ENCODE data around the gene COBL. TPM values are rescaled to one million over a fixed set of nuclear protein-coding genes. Genes with fewer than 3 reads are reported as not detected.

COBL gene
- total RNA-seq, 2 experiments from 2014 or later: not detected

- DNase-seq: no peak
- intact Hi-C loops (cut with micrococcal nuclease): loop anchor here (2.0 kb wide), 1 partner anchor 81 kb away; no protein-coding TSS in a partner anchor
- Mint-ChIP-seq H3K27ac (no peak overlapping the region), H3K27me3 (no peaks in the 10 kb centered on the region), H3K36me3 (no peaks in the 10 kb centered on the region), H3K4me1 (ENCODE audit: low read depth) (no peaks in the 10 kb centered on the region), H3K4me3 (no peak overlapping the region), H3K9me3 (no peaks in the 10 kb centered on the region)
- CTCF ChIA-PET: interaction anchor here (1.0 to 1.8 kb wide), 5 partner anchors 17 to 103 kb away, joined by 3 to 12 read pairs (median 5); no protein-coding TSS in a partner anchor
- POLR2A ChIA-PET: no interaction called here
Observed at GRCh38 chr7:51059504-51060142, 257.0 kb downstream of the COBL start.

DNA sequence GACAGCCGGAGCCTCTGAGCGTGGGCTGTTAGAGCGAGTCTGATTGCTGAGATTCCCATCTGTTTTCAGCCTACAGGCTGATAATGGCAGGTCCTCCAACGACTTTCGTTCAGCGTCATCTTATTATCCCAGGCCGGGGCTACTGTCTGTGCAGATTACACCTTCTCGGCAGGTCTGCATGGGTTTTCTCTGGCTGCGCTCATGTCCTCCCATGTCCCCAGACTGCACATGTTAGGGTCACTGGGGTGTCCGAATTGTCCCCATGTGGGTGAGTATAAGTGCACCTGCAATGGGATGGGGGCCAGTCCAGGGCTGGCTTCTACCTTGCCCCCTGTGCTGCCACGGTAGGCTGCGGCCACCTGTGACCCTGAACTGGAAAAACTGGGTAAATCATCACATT, 257.8 kb downstream of the COBL start:
- DNase-seq: no peak
- no peaks in the 10 kb centered on the region for H3K4me1 Mint-ChIP-seq (ENCODE audit: low read depth)
- intact Hi-C loops (cut with micrococcal nuclease): no loop called here
- H3K4me3 Mint-ChIP-seq: no peak overlapping the region
- H3K27ac Mint-ChIP-seq: no peak overlapping the region
- peaks cover 4% of the 10 kb centered on the region for H3K27me3 Mint-ChIP-seq
- H3K9me3 Mint-ChIP-seq: no peaks in the 10 kb centered on the region
- ChIA-PET POLR2A (no interaction called here), CTCF (interaction anchor here (1.4 to 1.5 kb wide), 2 partner anchors 82 to 102 kb away, joined by 4 to 12 read pairs; no protein-coding TSS in a partner anchor)
- no peaks in the 10 kb centered on the region for H3K36me3 Mint-ChIP-seq

DNA sequence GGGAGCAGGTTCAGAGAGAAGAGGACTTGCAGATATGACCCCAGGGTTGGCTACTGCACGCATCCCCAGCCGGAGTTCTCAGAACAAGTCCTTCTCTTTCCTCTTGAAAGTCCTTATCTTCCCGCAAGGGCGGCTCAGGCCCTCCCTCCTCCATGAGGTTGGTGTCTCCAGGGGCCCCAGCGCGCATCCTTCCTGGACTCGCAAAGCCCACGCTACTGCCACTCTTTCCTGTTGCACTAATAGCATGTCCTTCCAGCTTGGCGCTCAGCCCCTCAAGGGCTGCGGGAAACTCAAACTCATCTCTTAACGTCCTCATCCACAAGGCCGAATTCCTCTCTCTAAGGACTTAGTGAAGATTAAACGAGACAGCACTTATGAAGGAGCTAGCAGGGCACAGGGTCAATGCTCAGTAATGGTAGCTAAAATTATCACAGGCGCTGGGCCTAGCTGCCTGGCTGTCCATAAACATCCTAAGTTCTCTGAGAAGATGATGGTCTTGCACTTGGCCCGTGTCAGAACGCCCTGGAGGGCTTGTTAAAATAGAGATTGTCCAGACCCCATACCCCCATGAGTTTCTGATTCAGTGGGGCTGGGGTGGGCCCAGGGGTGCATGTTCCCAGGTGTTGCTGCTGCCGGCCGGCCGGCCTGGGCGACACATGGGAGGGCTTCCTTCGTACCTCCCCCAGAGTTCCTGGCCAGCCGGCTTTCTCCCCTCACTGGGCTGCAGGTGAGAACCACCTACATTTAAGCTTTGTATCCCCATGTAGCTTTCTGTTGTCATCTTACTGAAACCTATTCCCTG, 261.4 kb downstream of the COBL start:
- ChIA-PET POLR2A (no interaction called here), CTCF (no interaction called here)
- H3K36me3 Mint-ChIP-seq: no peaks in the 10 kb centered on the region
- H3K4me3 Mint-ChIP-seq: no peak overlapping the region
- DNase-seq: no peak
- no peak overlapping the region for H3K27ac Mint-ChIP-seq
- no peaks in the 10 kb centered on the region for H3K4me1 Mint-ChIP-seq (ENCODE audit: low read depth)
- no peaks in the 10 kb centered on the region for H3K9me3 Mint-ChIP-seq
- intact Hi-C loops (cut with micrococcal nuclease): no loop called here
- H3K27me3 Mint-ChIP-seq: peaks cover 5% of the 10 kb centered on the region

GRCh38 chr7:51054231-51054630, 262.4 kb downstream of the COBL start:
- Mint-ChIP-seq H3K9me3 (no peaks in the 10 kb centered on the region), H3K36me3 (no peaks in the 10 kb centered on the region), H3K27me3 (peaks cover 5% of the 10 kb centered on the region), H3K4me3 (no peak overlapping the region), H3K27ac (no peak overlapping the region), H3K4me1 (ENCODE audit: low read depth) (no peaks in the 10 kb centered on the region)
- ChIA-PET CTCF (interaction anchor here (2.2 kb wide), 1 partner anchor 108 kb away, joined by 5 read pairs; no protein-coding TSS in a partner anchor), POLR2A (no interaction called here)
- intact Hi-C loops (cut with micrococcal nuclease): no loop called here
- DNase-seq: no peak

DNA sequence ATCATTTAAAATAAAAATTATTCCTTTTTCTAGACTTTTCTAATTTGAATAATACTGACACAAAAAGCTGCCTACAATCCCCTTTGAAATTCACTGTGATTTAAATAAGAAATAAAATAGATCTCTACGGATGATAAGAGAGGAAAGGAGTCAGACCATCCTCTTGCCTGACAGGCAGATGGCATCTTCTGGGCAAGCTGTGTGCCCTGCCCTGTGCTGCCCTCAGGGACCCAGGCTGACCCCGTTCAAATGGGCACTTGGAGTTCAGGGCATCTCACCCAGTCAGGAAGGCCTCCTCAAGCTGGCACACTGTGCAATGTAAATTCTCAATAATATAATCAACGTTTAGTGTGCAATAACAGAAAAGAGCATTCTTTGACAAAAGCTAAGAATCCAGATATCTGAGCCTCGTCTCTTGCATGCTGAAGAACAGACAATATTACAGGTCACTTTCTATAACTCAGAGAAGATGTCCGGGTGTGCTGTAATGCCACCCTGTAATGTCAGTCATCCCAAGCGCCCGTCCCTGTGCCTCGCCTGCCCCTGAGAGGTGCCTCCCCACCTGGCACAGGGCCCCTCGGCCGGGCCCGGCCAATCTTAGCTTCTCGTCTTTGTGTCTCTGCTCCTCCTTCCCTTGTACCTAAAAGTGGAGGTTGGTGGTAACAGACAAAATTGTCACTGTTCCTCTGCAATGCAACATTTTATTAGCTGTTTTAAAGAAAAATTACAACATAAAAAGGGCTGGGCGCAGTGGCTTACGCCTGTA, 263.3 kb downstream of the COBL start:
- intact Hi-C loops (cut with micrococcal nuclease): no loop called here
- DNase-seq: no peak
- ChIA-PET CTCF (interaction anchor here (0.9 to 2.2 kb wide), 3 partner anchors 15 to 109 kb away, joined by 3 to 5 read pairs (median 3); no protein-coding TSS in a partner anchor), POLR2A (no interaction called here)
- Mint-ChIP-seq H3K4me3 (no peak overlapping the region), H3K4me1 (ENCODE audit: low read depth) (no peaks in the 10 kb centered on the region), H3K9me3 (no peaks in the 10 kb centered on the region), H3K27ac (no peak overlapping the region), H3K36me3 (no peaks in the 10 kb centered on the region), H3K27me3 (peaks cover 5% of the 10 kb centered on the region)

DNA sequence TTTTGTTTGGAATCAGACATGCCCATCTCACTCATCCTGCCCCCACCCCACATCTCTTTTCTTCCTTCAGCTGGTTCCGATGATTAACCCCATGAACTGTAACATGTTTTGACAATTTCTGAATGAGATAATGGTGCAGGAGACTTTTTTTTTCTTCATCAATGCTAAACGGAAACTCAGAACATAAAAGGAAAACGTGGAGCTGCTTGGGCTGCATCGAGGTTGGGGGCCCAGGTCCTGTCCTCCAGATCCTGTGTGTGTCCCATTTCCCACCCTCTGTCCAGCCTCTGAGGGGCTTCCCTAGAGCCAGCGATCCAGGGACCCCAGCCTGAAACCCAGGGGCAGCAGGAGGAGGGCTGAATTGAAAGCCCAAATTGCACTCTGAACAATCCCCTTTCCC, 270.1 kb downstream of the COBL start:
- Mint-ChIP-seq H3K9me3 (no peaks in the 10 kb centered on the region), H3K4me3 (no peak overlapping the region), H3K27ac (no peak overlapping the region), H3K36me3 (no peaks in the 10 kb centered on the region), H3K27me3 (peaks cover 1% of the 10 kb centered on the region), H3K4me1 (ENCODE audit: low read depth) (no peaks in the 10 kb centered on the region)
- CTCF ChIA-PET: interaction anchor here (0.6 kb wide), 1 partner anchor 17 kb away, joined by 3 read pairs; no protein-coding TSS in a partner anchor
- intact Hi-C loops (cut with micrococcal nuclease): no loop called here
- POLR2A ChIA-PET: no interaction called here
- DNase-seq: no peak

DNA sequence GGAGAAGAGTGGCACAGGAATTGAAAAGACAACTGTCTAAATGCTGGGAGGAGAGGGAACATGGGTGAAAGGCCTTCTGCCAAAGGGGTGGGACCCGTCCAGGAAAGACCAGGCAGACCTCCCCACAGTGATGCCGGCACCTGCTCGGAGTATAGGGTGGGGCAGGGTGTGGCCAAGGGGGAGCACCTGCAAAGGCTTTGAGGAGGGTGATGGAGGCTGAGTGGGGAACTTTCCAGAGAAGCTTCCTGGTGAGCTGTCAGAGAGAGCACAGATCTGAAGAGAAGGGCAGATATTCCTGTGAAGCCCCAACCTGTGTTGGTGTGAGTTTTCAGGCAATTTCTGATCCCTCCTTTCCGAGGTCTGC, 270.5 kb downstream of the COBL start:
- Mint-ChIP-seq H3K36me3 (no peaks in the 10 kb centered on the region), H3K4me3 (no peak overlapping the region), H3K27me3 (no peaks in the 10 kb centered on the region), H3K27ac (no peak overlapping the region), H3K9me3 (no peaks in the 10 kb centered on the region), H3K4me1 (ENCODE audit: low read depth) (no peaks in the 10 kb centered on the region)
- DNase-seq: no peak
- CTCF ChIA-PET: interaction anchor here (0.6 kb wide), 1 partner anchor 18 kb away, joined by 3 read pairs; no protein-coding TSS in a partner anchor
- intact Hi-C loops (cut with micrococcal nuclease): no loop called here
- POLR2A ChIA-PET: no interaction called here

DNA sequence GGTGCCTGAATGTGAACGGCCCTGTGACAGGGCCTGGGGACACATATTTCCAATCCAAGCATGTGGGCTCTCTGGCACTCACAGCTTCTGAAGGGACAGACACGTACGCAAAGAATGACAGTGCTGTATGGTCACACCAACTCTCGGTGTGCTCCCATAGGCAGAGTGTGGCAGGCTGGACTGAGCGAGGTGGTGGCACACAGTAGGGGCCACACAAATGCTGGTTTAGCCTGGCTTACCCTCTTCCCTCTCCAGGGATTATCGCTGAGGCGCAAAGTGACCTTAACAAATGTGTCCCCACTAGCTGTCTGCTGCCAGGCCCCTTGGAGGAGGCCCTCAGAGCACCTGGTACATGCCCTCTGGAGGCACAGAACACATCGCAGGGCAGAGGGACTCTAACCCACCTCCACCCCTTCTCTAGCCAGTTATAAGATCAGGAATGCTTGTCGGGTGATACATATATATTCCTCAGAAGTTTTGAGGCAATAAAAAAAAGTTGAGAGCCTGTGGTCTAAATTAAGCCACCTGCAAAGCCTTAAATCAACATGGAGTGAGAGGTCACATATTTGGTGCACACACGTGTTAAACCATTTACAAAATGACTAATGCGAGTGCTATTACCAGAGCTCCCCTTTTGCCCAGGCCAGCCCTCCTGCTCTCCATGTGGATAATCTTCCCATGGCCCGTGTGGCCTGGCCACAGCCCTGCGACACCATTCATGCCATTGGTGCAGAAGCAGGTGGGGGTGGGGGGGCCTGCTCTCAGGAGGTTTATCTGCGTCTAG, 271.1 kb downstream of the COBL start:
- no peaks in the 10 kb centered on the region for H3K36me3 Mint-ChIP-seq
- H3K4me3 Mint-ChIP-seq: no peak overlapping the region
- no peak for DNase-seq
- intact Hi-C loops (cut with micrococcal nuclease): no loop called here
- no peaks in the 10 kb centered on the region for H3K4me1 Mint-ChIP-seq (ENCODE audit: low read depth)
- H3K9me3 Mint-ChIP-seq: no peaks in the 10 kb centered on the region
- H3K27ac Mint-ChIP-seq: no peak overlapping the region
- ChIA-PET POLR2A (no interaction called here), CTCF (no interaction called here)
- no peaks in the 10 kb centered on the region for H3K27me3 Mint-ChIP-seq

GRCh38 chr7:51043461-51043860, 273.1 kb downstream of the COBL start:
- intact Hi-C loops (cut with micrococcal nuclease): no loop called here
- no peaks in the 10 kb centered on the region for H3K27me3 Mint-ChIP-seq
- CTCF ChIA-PET: no interaction called here
- H3K4me3 Mint-ChIP-seq: no peak overlapping the region
- POLR2A ChIA-PET: no interaction called here
- H3K9me3 Mint-ChIP-seq: no peaks in the 10 kb centered on the region
- H3K4me1 Mint-ChIP-seq (ENCODE audit: low read depth): no peaks in the 10 kb centered on the region
- H3K27ac Mint-ChIP-seq: no peak overlapping the region
- no peak for DNase-seq
- H3K36me3 Mint-ChIP-seq: no peaks in the 10 kb centered on the region

- Mint-ChIP-seq H3K27ac (no peak overlapping the region), H3K4me1 (ENCODE audit: low read depth) (no peaks in the 10 kb centered on the region)
- POLR2A ChIA-PET: no interaction called here
Observed at GRCh38 chr7:51040787-51041186, 275.8 kb downstream of the COBL start.

DNA sequence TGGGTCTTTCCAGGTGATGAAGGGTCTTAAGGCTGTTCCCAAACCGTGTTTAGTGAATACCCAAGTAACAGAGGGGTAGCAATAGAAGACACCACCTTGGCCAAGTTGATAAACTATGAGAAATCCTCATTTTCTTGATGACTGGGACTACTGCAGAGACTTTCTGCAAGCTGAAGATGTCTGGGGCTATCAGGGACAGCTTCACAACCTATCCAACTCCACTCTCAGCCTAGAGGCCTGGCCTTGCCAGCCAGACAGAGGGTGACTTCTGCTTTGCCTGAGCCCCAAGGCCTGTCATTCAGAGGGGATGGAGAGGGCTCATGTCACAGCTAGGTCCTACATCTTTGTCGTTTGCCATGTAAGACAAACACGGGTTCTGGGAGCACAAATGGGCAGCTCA, 278.0 kb downstream of the COBL start:
- ChIA-PET POLR2A (no interaction called here), CTCF (no interaction called here)
- Mint-ChIP-seq H3K36me3 (no peaks in the 10 kb centered on the region), H3K9me3 (no peaks in the 10 kb centered on the region), H3K4me3 (no peak overlapping the region), H3K27me3 (peaks cover 1% of the 10 kb centered on the region), H3K27ac (no peak overlapping the region), H3K4me1 (ENCODE audit: low read depth) (no peaks in the 10 kb centered on the region)
- no peak for DNase-seq
- intact Hi-C loops (cut with micrococcal nuclease): no loop called here

More at GRCh38 chr7:51040787-51041186, 275.8 kb downstream of the COBL start:
- Mint-ChIP-seq H3K4me3 (no peak overlapping the region), H3K27me3 (peaks cover 1% of the 10 kb centered on the region), H3K36me3 (no peaks in the 10 kb centered on the region), H3K9me3 (no peaks in the 10 kb centered on the region)
- no peak for DNase-seq
- CTCF ChIA-PET: no interaction called here
- intact Hi-C loops (cut with micrococcal nuclease): no loop called here

DNA sequence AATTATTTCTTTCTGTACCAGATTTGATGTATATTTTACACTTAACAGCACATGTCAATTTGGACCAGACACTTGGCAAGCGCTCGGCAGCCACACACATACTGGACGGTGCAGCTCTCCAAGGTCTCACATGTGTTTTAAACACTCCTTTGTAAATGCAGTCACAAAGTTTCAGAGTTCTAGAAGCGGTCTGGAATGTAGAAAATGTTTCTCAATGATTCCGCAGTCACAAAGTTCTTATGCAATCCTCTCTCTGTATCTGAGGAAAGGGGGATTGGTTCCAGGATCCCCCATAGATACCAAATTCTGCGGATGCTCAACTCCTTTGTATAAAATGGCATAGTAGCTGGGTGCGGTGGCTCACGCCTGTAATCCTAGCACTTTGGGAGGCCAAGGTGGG, 280.9 kb downstream of the COBL start:
- POLR2A ChIA-PET: no interaction called here
- H3K4me3 Mint-ChIP-seq: no peak overlapping the region
- no peak overlapping the region for H3K27ac Mint-ChIP-seq
- H3K4me1 Mint-ChIP-seq (ENCODE audit: low read depth): no peaks in the 10 kb centered on the region
- CTCF ChIA-PET: no interaction called here
- peaks cover 2% of the 10 kb centered on the region for H3K27me3 Mint-ChIP-seq
- intact Hi-C loops (cut with micrococcal nuclease): no loop called here
- no peaks in the 10 kb centered on the region for H3K9me3 Mint-ChIP-seq
- no peak for DNase-seq
- H3K36me3 Mint-ChIP-seq: no peaks in the 10 kb centered on the region
